WTC11 (cell line): ENCODE results near the gene ATM.

ENCODE experiments used
- CTCF ChIP-seq: fragments of 200-600 bp; IDR thresholded peaks from 2 replicates; pipeline ENCODE4 v1.8.0; 2022; ENCODE audit warnings: antibody characterized with exemption
- FOXK1 ChIP-seq: sonication (generic); formaldehyde crosslinking; IDR thresholded peaks from 2 replicates; pipeline ENCODE4 v1.8.0; 2022; ENCODE audit warnings: mild to moderate bottlenecking, moderate library complexity, missing genetic modification reagents
- JUN ChIP-seq: sonication (generic); formaldehyde crosslinking; IDR thresholded peaks from 2 replicates; pipeline ENCODE4 v1.8.0; 2023; ENCODE audit warnings: mild to moderate bottlenecking, missing genetic modification reagents
- NFATC4 ChIP-seq: fragments of 250-450 bp; sonication (Bioruptor Pico); IDR thresholded peaks from 2 replicates; pipeline ENCODE4 v1.9.0; 2021; ENCODE audit warnings: mild to moderate bottlenecking
- TF ChIP-seq, protein P1 (sequence below): sonication (generic); formaldehyde crosslinking; IDR thresholded peaks from 2 replicates; pipeline ENCODE4 v1.8.0; 2022; ENCODE audit warnings: mild to moderate bottlenecking, missing genetic modification reagents
- TF ChIP-seq, protein P2 (sequence below): sonication (generic); formaldehyde crosslinking; conservative IDR thresholded peaks from 2 replicates; pipeline ENCODE4 v1.8.1; 2023; ENCODE audit warnings: mild to moderate bottlenecking, low read depth, missing genetic modification reagents, moderate library complexity

GRCh38 chr11:108204376-108204775, 18.5 kb upstream of the ATM start:
- TF ChIP-seq NFATC4 (no peak), JUN (no peak), CTCF (no peak), FOXK1 (CRISPR knock-in tag) (no peak)
- TF ChIP-seq, protein P1, sequence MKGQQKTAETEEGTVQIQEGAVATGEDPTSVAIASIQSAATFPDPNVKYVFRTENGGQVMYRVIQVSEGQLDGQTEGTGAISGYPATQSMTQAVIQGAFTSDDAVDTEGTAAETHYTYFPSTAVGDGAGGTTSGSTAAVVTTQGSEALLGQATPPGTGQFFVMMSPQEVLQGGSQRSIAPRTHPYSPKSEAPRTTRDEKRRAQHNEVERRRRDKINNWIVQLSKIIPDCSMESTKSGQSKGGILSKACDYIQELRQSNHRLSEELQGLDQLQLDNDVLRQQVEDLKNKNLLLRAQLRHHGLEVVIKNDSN (CRISPR knock-in tag) = no peak
- TF ChIP-seq, protein P2, sequence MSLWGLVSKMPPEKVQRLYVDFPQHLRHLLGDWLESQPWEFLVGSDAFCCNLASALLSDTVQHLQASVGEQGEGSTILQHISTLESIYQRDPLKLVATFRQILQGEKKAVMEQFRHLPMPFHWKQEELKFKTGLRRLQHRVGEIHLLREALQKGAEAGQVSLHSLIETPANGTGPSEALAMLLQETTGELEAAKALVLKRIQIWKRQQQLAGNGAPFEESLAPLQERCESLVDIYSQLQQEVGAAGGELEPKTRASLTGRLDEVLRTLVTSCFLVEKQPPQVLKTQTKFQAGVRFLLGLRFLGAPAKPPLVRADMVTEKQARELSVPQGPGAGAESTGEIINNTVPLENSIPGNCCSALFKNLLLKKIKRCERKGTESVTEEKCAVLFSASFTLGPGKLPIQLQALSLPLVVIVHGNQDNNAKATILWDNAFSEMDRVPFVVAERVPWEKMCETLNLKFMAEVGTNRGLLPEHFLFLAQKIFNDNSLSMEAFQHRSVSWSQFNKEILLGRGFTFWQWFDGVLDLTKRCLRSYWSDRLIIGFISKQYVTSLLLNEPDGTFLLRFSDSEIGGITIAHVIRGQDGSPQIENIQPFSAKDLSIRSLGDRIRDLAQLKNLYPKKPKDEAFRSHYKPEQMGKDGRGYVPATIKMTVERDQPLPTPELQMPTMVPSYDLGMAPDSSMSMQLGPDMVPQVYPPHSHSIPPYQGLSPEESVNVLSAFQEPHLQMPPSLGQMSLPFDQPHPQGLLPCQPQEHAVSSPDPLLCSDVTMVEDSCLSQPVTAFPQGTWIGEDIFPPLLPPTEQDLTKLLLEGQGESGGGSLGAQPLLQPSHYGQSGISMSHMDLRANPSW = no peak
